Stimulated activated naive CD8-positive, alpha-beta T cell treated with anti-CD3 and anti-CD28 coated beads, Interleukin-15, Interleukin-2, amounts not matched to agents 100 ng/mL and 50 ng/mL, for 24 hours (primary cell): ENCODE data around the gene PAXX.

Experiments used
- H3K27ac Mint-ChIP-seq: one replicate; pipeline ENCODE4 v1.8.0; 2021; ENCODE audit warnings: mild to moderate bottlenecking, mixed read lengths
- H3K27me3 Mint-ChIP-seq: one replicate; pipeline ENCODE4 v1.8.0; 2021; ENCODE audit warnings: mixed read lengths
- H3K36me3 Mint-ChIP-seq: one replicate; pipeline ENCODE4 v1.8.0; 2021; ENCODE audit warnings: low read depth, mixed read lengths
- H3K4me1 Mint-ChIP-seq: one replicate; pipeline ENCODE4 v1.8.0; 2021; ENCODE audit warnings: low read depth, mixed read lengths
- H3K4me3 Mint-ChIP-seq: one replicate; pipeline ENCODE4 v1.8.0; 2021; ENCODE audit warnings: mild to moderate bottlenecking, mixed read lengths
- H3K9me3 Mint-ChIP-seq: one replicate; pipeline ENCODE4 v1.8.0; 2021; ENCODE audit warnings: mixed read lengths

Gene PAXX, protein sequence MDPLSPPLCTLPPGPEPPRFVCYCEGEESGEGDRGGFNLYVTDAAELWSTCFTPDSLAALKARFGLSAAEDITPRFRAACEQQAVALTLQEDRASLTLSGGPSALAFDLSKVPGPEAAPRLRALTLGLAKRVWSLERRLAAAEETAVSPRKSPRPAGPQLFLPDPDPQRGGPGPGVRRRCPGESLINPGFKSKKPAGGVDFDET

GRCh38 chr9:136991993-136992818, at the start of gene PAXX:
Gene PAXX (plus strand): TSS chr9:136992422. CDS start chr9:136992444, 22 bp downstream.
- Mint-ChIP-seq H3K36me3 (no peaks in the 10 kb centered on the region), H3K27ac (peak within 1 kb of the TSS; percentile 70), H3K4me1 (peaks cover 25% of the 10 kb centered on the region), H3K27me3 (peaks cover 7% of the 10 kb centered on the region), H3K4me3 (peak within 1 kb of the TSS; percentile 85), H3K9me3 (no peaks in the 10 kb centered on the region)

GRCh38 chr9:136942881-136943230, 49.4 kb upstream of the PAXX start:
- Mint-ChIP-seq H3K4me1 (peaks cover 9% of the 10 kb centered on the region), H3K27ac (no peak overlapping the region), H3K36me3 (peaks cover 19% of the 10 kb centered on the region), H3K4me3 (peak overlapping the region; percentile 20), H3K27me3 (no peaks in the 10 kb centered on the region), H3K9me3 (no peaks in the 10 kb centered on the region)

DNA sequence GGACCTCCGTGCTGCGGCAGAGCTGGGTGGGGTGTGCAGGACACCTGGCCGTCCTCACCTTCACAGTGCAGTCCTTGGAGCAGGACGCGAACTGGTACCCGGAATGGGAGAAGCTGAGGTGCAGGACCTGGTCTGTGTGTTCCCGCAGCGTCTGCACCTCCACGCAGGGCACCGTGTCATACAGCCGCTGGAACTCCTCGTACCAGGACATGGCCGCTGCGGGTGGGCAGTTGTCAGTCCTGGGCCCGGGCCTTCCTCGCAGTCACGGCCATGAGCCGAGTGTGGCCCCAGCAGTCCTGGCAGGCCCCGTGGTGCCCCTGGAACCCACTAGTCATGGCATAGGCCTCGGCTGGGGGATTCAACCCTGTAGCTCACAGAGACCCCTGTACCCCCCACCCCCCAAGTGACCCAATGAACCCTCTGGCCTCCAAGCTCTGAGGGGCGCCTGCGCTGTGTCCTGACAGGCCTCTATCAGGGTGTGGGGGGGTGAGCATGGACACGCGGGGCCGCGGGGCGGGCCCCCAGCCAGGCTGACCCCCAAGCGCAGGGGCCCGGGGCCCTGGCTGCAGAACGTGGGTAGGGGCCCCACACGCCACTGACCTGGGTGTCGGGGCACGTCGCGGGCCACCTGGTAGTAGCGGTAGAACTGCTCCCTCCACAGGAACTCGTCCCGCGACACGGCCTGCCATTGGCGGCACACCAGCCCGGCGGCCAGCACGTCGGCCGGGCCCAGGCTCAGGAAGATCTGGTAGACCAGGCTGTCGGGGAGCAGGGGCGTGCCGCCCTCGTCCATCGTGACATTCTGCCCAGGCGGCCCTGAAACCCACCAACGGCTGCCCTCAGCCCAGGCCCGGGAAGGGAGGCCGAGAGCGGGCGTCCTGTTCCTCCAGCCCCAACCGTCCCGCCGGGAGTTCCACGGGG, 48.7 kb upstream of the PAXX start:
- peak overlapping the region; percentile 80 for H3K27ac Mint-ChIP-seq
- peaks cover 9% of the 10 kb centered on the region for H3K4me1 Mint-ChIP-seq
- H3K27me3 Mint-ChIP-seq: no peaks in the 10 kb centered on the region
- H3K36me3 Mint-ChIP-seq: peaks cover 17% of the 10 kb centered on the region
- no peaks in the 10 kb centered on the region for H3K9me3 Mint-ChIP-seq
- H3K4me3 Mint-ChIP-seq: peak overlapping the region; percentile 82

DNA sequence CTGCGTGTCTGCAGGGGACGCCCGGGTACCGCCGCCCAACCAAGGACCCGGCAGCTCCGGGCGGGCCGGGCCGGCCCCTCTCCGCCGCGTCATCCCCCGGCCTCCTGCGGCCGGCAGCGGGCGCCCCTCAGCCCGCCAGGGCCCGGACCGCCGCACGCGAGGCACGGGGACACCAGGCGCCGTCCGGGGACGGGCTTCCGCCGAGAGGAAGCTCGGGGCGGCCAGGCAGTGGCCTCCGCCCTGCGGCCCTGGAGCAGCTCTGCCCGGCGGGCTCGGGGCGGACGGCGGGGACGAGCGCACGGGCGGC, 48.1 kb upstream of the PAXX start:
- peaks cover 11% of the 10 kb centered on the region for H3K36me3 Mint-ChIP-seq
- peak overlapping the region; percentile 82 for H3K4me3 Mint-ChIP-seq

GRCh38 chr9:136944519-136945332, 47.5 kb upstream of the PAXX start, which contains the start of the genes C8G and FBXW5:
Gene C8G (plus strand): TSS chr9:136945243. CDS start chr9:136945321, 78 bp downstream.
Gene FBXW5 (minus strand): TSS chr9:136944738. CDS start chr9:136944083, 655 bp downstream.
- Mint-ChIP-seq H3K9me3 (no peaks in the 10 kb centered on the region), H3K4me3 (peak within 1 kb of the TSS; percentile 82), H3K4me1 (peaks cover 9% of the 10 kb centered on the region), H3K36me3 (peaks cover 9% of the 10 kb centered on the region), H3K27ac (peak within 1 kb of the TSS; percentile 80), H3K27me3 (no peaks in the 10 kb centered on the region)

More for the DNA sequence above, 48.1 kb upstream of the PAXX start:
- Mint-ChIP-seq H3K27me3 (no peaks in the 10 kb centered on the region), H3K4me1 (peaks cover 9% of the 10 kb centered on the region), H3K9me3 (no peaks in the 10 kb centered on the region), H3K27ac (peak overlapping the region; percentile 80)

DNA sequence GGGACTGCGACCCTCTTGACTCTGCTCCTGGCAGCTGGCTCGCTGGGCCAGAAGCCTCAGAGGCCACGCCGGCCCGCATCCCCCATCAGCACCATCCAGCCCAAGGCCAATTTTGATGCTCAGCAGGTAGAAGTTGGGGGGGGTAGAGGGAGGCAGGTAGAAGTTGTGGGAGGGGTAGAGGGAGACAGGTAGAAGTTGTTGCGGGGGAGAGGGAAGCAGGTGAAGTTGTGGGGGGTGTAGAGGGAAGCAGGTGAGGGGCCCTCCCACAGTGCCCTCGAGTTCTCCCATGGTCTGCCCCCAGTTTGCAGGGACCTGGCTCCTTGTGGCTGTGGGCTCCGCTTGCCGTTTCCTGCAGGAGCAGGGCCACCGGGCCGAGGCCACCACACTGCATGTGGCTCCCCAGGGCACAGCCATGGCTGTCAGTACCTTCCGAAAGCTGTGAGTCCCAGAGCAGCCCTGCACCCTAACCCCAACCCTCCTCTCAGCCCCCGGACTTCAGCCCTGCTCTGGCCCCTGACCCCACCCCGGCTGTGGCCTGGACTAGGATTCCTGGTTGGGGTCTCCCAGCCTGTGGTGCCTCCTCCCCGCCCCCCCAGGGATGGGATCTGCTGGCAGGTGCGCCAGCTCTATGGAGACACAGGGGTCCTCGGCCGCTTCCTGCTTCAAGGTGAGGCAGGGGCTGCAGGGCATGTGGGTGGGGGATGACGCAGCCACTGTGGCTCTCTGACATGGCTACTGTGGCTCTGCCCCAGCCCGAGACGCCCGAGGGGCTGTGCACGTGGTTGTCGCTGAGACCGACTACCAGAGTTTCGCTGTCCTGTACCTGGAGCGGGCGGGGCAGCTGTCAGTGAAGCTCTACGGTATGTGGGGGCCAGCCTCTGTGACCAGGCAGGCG, 46.6 kb upstream of the PAXX start:
- H3K27ac Mint-ChIP-seq: no peak overlapping the region
- H3K36me3 Mint-ChIP-seq: peaks cover 9% of the 10 kb centered on the region
- H3K4me3 Mint-ChIP-seq: no peak overlapping the region

DNA sequence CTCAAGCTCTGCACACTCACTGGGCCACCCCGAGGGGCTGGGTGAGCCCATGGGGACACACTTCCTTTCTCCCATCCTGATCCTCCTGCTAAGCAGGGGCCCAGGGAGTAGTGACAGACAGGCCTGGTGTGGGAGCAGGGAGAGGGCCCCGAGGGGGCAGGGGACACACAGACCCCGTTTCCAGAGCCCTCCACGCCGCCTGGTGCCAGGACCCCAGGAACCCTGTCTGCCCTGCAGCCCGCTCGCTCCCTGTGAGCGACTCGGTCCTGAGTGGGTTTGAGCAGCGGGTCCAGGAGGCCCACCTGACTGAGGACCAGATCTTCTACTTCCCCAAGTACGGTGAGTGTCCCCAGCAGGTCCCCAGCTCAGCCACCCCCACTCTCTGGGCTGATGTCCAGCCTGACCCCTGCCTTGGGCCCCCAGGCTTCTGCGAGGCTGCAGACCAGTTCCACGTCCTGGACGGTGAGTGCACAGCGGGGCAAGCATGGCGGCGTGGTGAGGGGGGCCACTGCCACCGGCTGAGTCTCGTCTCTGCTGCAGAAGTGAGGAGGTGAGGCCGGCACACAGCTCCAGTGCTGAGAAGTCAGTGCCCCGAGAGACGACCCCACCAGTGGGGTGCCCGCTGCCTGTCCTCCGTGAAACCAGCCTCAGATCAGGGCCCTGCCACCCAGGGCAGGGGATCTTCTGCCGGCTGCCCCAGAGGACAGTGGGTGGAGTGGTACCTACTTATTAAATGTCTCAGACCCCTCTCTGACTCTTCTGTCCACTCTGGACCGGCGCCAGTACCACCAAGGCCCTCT, 45.8 kb upstream of the PAXX start:
- Mint-ChIP-seq H3K9me3 (no peaks in the 10 kb centered on the region), H3K4me3 (no peak overlapping the region), H3K4me1 (peaks cover 13% of the 10 kb centered on the region), H3K36me3 (peaks cover 5% of the 10 kb centered on the region), H3K27me3 (no peaks in the 10 kb centered on the region), H3K27ac (no peak overlapping the region)

More for the DNA sequence above, 46.6 kb upstream of the PAXX start:
- Mint-ChIP-seq H3K9me3 (no peaks in the 10 kb centered on the region), H3K27me3 (no peaks in the 10 kb centered on the region), H3K4me1 (peaks cover 13% of the 10 kb centered on the region)

GRCh38 chr9:136947028-136947891, 45.0 kb upstream of the PAXX start:
- Mint-ChIP-seq H3K36me3 (no peaks in the 10 kb centered on the region), H3K27me3 (no peaks in the 10 kb centered on the region), H3K27ac (no peak overlapping the region), H3K4me3 (no peak overlapping the region), H3K4me1 (peaks cover 13% of the 10 kb centered on the region), H3K9me3 (no peaks in the 10 kb centered on the region)

DNA sequence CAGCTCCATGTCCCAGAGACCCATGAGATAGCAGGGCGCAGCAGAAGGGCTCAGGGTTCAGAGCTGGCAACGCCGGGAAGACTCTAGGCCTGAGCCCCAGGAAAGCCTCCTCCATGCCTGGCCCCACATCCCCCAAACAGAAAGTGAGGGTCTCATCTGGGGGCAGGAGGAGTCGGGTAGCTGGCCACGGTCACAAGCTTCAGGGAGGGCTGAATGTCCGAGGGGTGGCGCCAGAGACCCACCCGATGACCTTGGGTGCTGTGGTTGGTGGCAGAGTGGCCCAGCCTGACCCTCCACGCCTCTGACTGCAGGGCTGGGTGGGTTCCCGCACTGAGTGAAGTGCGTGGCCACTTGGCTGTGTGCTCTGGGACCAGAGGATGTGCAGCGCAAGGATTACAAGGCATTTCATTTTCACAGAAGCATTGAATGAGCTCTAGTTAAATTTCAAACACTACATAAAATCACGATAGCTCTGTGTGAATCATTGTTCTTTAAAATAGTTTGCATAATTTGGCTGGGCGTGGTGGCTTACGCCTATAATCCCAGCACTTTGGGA, 44.2 kb upstream of the PAXX start:
- Mint-ChIP-seq H3K4me1 (peaks cover 7% of the 10 kb centered on the region), H3K4me3 (peak overlapping the region; percentile 40), H3K36me3 (no peaks in the 10 kb centered on the region), H3K9me3 (no peaks in the 10 kb centered on the region), H3K27me3 (no peaks in the 10 kb centered on the region), H3K27ac (no peak overlapping the region)

DNA sequence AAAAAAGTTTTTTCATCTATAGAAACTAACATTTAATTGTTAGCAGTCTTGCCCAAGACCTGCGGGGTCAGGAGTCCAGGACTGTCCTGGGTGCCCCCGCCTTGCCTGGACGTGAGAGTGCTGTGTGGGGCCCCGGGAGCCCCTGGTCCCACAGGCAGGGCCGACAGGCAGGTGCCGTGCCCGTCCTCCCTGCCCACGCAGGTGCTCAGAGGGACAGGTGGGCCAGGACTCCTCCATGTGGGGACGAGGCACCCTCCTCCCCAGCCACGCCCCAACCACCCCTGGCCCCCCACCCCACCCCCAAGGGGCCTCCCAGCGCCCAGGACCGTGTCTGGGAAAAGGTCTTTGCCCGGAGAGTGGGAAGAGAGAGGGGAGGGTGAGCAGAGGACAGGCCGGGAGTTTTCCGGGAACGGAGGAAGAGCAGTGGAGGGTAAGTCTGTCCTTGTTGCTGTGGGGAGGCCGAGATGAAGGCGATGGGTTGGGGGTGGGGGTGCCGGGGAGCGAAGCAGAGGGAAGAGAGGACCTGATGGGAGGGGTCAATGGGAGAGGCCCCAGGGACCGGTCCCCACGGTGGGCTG, 42.9 kb upstream of the PAXX start:
- Mint-ChIP-seq H3K4me3 (peak overlapping the region; percentile 80), H3K36me3 (no peaks in the 10 kb centered on the region), H3K27ac (peak overlapping the region; percentile 75), H3K4me1 (peaks cover 7% of the 10 kb centered on the region), H3K9me3 (no peaks in the 10 kb centered on the region), H3K27me3 (no peaks in the 10 kb centered on the region)

- Mint-ChIP-seq H3K4me3 (peak overlapping the region; percentile 80), H3K9me3 (no peaks in the 10 kb centered on the region), H3K4me1 (peaks cover 3% of the 10 kb centered on the region), H3K36me3 (no peaks in the 10 kb centered on the region), H3K27ac (peak overlapping the region; percentile 79), H3K27me3 (no peaks in the 10 kb centered on the region)
Measured at GRCh38 chr9:136949817-136950655, 42.2 kb upstream of the PAXX start.
